AG10803 (cell line): ENCODE results near the gene NMRK2.

Experiments used
- DNase-seq: peaks from one replicate; pipeline ENCODE4 v3.0.0; 2010; ENCODE audit warnings: low read depth
- H3K4me3 ChIP-seq: 2 replicates; pipeline ENCODE4 v1.5.1; 2011; ENCODE audit warnings: mild to moderate bottlenecking, low read length, control low read depth
- CTCF ChIP-seq: conservative IDR thresholded peaks from 2 replicates; pipeline ENCODE4 v1.5.1; 2011; ENCODE audit warnings: mild to moderate bottlenecking, low read length, control low read depth, inconsistent platforms

The NMRK2 gene

GRCh38 chr19:3985643-3986259, 52.9 kb downstream of the NMRK2 start:
- no peak for DNase-seq
- no peak for TF ChIP-seq CTCF
- H3K4me3 ChIP-seq = peak overlapping the region; percentile 66

GRCh38 chr19:3986260-3987041, 53.6 kb downstream of the NMRK2 start:
- peak; percentile 71 for TF ChIP-seq CTCF
- DNase-seq = peak; percentile 80
- H3K4me3 ChIP-seq = peak overlapping the region; percentile 66

- peak; percentile 82 for TF ChIP-seq CTCF
- peak; percentile 72 for DNase-seq
- peak overlapping the region; percentile 34 for H3K4me3 ChIP-seq
Observed at GRCh38 chr19:3987619-3988371, 54.9 kb downstream of the NMRK2 start.

- H3K4me3 ChIP-seq = no peak overlapping the region
- DNase-seq = no peak
- no peak for TF ChIP-seq CTCF
Observed at GRCh38 chr19:3990815-3991117, 57.9 kb downstream of the NMRK2 start.
